NB4 (cell line): ENCODE data around the gene CADM1.

Source experiments
- DNase-seq: peaks from one replicate; pipeline ENCODE4 v3.0.0; 2010; ENCODE audit warnings: low read depth
- H3K4me3 ChIP-seq: one replicate; pipeline ENCODE4 v1.5.1; 2011; ENCODE audit warnings: mild to moderate bottlenecking, low read depth, low read length, moderate library complexity
- MAX ChIP-seq: IDR thresholded peaks from 2 replicates; pipeline ENCODE4 v1.6.1; 2011; ENCODE audit warnings: low read depth, low read length
- MYC ChIP-seq: IDR thresholded peaks from 2 replicates; pipeline ENCODE4 v1.6.1; 2011; ENCODE audit warnings: low read depth, low read length
- POLR2A ChIP-seq: IDR thresholded peaks from 2 replicates; pipeline ENCODE4 v1.6.1; 2011; ENCODE audit warnings: mild to moderate bottlenecking; ENCODE audit not compliant: insufficient read length; ENCODE audit errors: extremely low read depth
- TF ChIP-seq, protein P1 (sequence below): IDR thresholded peaks from one replicate; pipeline ENCODE4 v1.5.1; 2012; ENCODE audit warnings: low read depth, low read length

Gene CADM1

GRCh38 chr11:115418081-115418480, 86.1 kb downstream of the CADM1 start:
- no peak for DNase-seq
- no peak overlapping the region for H3K4me3 ChIP-seq
- TF ChIP-seq, protein P1, sequence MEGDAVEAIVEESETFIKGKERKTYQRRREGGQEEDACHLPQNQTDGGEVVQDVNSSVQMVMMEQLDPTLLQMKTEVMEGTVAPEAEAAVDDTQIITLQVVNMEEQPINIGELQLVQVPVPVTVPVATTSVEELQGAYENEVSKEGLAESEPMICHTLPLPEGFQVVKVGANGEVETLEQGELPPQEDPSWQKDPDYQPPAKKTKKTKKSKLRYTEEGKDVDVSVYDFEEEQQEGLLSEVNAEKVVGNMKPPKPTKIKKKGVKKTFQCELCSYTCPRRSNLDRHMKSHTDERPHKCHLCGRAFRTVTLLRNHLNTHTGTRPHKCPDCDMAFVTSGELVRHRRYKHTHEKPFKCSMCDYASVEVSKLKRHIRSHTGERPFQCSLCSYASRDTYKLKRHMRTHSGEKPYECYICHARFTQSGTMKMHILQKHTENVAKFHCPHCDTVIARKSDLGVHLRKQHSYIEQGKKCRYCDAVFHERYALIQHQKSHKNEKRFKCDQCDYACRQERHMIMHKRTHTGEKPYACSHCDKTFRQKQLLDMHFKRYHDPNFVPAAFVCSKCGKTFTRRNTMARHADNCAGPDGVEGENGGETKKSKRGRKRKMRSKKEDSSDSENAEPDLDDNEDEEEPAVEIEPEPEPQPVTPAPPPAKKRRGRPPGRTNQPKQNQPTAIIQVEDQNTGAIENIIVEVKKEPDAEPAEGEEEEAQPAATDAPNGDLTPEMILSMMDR: no peak
- no peak for TF ChIP-seq POLR2A

DNA sequence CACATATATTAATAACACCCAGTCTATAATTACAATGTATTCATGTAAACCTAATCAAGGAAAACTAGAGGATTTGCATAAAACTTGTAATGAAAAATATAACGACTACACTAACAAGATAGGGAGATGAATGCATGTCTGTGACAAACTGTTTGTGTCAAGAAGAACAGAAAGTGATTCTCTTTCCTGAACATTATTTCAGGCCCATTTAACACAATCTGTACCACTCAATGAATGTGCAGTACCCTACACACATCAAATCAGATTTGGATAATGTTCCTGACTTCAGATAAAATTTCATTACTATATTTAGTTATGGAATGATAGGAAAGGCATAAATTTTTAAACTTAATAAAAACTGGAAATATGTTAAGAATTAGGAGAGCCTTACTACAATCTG, 93.1 kb downstream of the CADM1 start:
- no peak for DNase-seq
- TF ChIP-seq, protein P1: no peak
- TF ChIP-seq MAX: no peak
- TF ChIP-seq POLR2A: no peak
- no peak for TF ChIP-seq MYC
- no peak overlapping the region for H3K4me3 ChIP-seq

- TF ChIP-seq MAX (no peak), POLR2A (no peak)
- TF ChIP-seq, protein P1: no peak
- no peak for DNase-seq
- H3K4me3 ChIP-seq: no peak overlapping the region
These were observed 94.5 kb downstream of the CADM1 start for GRCh38 chr11:115409691-115410220.

DNA sequence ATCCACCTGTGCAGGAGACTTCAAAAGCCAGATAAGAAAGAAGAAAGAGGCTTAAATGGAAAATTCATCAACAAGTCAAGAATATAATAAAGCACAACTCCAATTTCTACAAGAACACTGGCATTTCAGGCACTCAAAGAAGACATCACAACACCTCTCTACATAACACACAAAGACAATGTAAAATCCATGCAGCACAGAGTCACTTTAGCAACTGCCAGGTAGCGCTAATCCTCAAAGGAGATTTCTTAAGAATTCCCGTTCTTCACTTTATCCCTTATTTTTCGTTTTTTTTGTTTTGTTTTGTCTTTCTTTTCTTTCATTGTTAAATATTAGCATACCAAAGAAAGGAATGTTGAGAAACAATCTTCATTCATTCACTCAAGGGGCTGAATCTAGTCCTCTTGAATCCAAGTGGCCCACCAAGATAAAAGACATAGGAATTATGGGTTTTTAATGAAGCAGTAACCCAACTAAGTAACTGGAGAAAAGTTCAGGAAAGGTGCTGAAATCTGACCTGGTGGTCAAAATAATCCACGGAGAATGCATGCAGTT, 95.0 kb downstream of the CADM1 start:
- H3K4me3 ChIP-seq: no peak overlapping the region
- no peak for TF ChIP-seq MAX
- no peak for TF ChIP-seq POLR2A
- no peak for DNase-seq

DNA sequence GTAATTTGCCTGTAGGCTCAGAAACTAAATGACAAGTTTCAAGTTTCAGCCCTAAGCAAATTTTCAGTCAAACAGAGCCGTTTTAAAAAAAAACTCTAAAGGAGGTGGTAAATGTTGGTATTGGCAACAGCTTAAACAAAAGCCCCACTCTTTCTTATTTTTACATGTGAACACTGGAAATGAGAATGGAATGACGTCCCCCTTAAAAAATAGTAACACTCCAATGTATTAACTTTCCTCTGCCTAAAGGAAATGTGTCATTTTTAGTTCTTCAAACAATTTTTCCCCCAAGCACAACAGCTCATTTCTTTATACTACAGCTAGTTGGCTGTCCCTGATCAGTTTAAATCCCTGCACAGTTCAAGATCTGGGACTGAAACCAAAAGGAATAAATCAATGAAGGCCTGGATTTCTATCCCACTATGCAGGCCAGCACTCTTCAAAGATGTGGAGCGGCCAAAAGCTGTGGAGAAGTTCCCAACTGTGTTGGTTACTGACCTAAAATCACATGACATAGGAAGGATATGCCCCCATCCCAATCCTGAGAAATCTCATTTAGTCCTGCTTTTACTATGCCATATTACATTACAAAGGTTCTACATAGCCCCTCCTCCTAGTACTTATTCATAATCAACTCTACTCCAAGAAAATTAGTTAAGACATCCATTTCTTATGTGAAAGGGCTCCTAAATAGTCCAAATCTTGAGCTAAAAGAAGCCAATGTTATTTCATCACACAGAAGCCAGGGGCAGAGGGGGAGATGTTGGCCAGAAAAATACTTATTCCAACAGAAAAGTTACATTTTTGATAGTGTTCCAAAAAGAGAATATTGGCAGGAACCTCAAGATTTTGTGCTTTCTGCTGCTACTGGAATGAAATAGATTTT, 95.9 kb downstream of the CADM1 start:
- H3K4me3 ChIP-seq: no peak overlapping the region
- DNase-seq: no peak
- TF ChIP-seq MYC (no peak), POLR2A (no peak), MAX (no peak)
- TF ChIP-seq, protein P1: no peak

DNA sequence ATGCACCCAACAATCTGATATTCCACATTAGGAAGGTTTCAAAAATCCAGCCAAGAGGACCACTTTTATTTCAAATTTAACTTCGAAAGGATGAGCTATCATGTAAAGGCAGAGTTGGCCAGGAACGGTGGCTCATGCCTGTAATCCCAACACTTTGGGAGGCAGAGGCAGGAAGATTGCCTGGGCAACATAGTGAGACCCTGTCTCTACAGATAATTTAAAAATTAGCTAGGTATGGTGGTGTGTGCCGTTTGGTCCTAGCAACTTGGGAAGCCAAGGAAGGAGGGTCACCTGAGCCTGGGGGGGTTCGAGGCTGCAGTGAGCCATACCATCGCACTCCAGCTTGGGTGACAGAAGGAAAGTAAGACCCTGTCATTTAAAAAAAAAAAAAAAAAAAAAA, 96.7 kb downstream of the CADM1 start:
- TF ChIP-seq MAX (no peak), POLR2A (no peak), MYC (no peak)
- TF ChIP-seq, protein P1: no peak
- no peak for DNase-seq
- H3K4me3 ChIP-seq: no peak overlapping the region
